ENCODE data around the gene ABHD12B.

DNA sequence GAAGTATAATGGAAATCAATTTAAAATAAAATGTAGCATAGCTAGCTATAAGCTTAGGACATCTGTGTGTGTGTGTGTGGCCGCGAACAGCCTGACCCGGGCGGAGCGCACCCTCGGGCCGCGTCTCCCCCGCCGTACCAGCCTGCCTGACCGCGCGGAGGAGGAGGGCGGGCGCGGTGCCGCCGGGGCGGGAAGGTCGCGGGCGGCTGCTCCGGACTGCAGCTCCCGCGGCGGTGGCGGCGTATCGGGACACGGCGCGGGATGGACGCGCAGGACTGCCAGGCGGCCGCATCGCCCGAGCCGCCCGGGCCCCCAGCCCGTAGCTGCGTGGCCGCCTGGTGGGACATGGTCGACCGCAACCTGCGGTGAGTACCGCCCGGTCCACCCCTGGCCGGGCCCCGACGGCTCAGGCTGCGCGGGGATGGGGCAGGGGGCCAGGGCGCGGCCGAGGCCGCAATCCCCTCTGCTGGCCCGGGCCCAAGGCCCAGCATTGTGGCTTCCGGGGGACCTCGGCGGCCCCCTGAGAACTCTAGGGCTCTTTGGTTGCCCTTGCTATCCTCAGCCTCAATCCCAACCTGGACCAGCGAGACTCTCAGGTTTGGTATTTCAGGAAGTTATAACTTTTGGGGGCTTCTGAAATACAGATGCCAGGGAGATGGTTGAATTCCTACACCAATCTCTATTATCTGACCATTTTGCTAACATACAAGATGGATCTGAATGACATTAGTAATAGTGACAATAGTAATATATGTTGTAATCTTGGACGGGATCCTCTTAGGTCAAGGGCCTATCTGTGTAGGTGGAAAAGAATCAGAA, at the start of gene ABHD12B:
- TF ChIP-seq, protein P1, sequence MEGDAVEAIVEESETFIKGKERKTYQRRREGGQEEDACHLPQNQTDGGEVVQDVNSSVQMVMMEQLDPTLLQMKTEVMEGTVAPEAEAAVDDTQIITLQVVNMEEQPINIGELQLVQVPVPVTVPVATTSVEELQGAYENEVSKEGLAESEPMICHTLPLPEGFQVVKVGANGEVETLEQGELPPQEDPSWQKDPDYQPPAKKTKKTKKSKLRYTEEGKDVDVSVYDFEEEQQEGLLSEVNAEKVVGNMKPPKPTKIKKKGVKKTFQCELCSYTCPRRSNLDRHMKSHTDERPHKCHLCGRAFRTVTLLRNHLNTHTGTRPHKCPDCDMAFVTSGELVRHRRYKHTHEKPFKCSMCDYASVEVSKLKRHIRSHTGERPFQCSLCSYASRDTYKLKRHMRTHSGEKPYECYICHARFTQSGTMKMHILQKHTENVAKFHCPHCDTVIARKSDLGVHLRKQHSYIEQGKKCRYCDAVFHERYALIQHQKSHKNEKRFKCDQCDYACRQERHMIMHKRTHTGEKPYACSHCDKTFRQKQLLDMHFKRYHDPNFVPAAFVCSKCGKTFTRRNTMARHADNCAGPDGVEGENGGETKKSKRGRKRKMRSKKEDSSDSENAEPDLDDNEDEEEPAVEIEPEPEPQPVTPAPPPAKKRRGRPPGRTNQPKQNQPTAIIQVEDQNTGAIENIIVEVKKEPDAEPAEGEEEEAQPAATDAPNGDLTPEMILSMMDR (conservative IDR thresholded peaks at IDR 0.05), result no peak
- no peak for TF ChIP-seq EZH2 (IDR thresholded peaks at IDR 0.05; ENCODE audit: low read depth)

Measured in PC-9 (cell line).